GM19468 (cell line): ENCODE results near the gene MAGI2.

Experiments
- ATAC-seq: cut with Tn5 transposase; IDR thresholded peaks from one replicate; pipeline ENCODE4 v1.9.1; 2021; ENCODE audit warnings: mild to moderate bottlenecking, moderate library complexity, moderate number of reproducible peaks; ENCODE audit not compliant: unreplicated experiment; ENCODE audit errors: extremely low read depth

Gene MAGI2

DNA sequence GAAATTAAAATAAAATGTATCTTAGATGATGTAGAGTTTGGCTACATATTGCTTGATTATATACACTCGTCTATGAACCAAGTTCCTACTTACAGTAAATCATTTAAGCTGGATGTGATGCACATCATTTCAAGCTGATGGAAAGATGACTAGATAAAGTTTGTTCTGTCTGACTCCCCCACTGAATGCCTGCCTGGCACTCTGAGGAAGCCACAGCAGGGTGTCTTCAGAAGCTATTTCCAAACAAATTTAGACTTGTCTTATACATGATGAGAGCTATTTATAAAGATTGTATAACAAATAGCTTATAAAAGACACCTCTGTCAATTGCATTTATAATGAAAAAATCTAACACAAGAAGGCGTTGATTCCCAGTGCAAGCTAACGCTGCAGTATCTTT is 741.4 kb downstream of the MAGI2 start:
- ATAC-seq: no peak

DNA sequence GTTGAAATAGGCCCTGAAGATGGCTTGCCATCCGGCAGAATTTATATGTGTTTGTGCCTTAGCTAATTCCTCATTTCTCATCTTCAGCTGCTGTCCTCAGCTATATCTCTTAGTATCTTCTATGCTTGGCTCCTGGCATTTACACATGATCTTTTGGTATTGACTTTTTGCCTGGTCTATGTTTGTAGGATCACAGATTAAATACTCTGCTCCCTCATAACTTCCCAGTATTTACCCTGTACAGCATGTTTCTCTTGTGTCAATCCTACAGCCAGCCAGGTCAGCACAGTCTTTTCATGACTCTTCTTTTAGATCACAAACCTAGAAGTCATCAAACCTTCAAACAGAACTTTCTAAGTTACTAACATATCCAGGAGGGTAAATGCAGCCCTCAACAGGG is 743.8 kb downstream of the MAGI2 start:
- ATAC-seq: no peak

DNA sequence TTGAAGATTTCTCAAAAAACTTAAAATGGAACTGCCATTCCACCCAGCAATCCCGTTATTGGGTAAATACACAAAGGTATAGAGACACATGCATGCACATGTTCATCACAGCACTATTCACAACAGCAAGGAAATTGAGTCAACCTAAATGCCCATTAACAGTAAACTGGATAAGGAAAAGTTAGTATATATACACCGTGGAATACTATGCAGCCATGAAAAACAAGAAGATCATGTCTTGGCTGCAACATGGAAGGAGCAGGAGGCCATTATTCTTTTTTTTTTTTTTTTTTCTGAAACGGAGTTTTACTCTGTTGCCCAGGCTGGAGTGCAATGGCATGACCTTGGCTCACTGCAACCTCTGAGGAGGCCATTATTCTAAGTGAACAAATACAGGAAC is 749.0 kb downstream of the MAGI2 start:
- ATAC-seq: no peak

DNA sequence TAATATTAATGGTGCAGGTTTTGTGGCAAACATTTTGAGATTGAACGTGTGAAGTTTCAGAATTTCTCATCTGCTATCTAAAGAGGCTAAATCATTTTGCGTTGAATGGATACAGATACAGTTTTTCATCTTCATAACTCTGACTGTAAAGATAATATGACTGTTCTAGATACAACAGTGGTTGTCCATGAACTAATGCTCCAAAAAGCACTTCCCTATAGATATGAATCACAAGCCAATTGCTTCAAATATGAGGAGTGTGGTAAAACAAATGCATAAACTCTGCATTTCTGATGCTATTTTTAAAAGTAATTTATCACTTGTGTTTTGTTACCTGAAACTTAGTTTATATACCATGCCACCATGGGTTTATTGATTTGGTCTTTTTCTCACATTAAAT is 750.1 kb downstream of the MAGI2 start:
- ATAC-seq: no peak

DNA sequence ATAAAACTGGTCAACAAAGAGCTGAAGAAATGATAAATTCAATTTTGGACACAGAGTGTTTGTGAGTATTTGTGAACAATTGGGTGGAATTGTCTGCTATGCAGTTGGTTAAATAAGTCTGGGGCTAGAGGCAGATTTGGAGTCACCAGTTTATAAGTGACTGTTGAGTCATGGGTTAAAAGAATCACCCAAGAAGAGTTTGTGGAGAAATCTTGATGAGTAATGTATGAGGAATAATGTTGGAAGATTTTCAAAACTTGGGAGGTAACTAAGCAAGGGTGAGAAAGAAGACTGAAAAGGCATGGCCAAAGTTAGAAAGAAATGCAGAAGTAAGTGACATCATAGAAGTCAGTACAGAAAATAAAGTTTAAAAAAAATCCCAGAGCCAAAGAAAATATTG is 750.7 kb downstream of the MAGI2 start:
- no peak for ATAC-seq

DNA sequence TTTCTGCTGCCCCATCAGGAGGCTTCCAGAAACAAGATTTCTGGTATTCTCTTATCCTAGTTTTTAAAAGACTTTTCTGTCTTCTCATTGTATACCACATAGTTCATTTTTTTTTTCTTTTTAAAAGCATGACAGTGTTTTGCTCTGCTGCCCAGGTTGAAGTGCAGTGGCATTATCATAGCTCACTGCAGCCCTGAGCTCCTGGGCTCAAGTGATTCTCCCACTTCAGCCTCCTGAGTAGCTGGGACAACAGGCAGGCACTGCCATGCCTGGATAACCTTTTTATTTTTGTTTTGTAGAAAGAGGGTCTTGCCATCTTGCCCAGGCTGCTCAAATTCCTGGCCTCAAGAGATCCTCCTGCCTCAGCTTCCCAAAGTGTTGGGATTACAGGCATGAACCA is 757.6 kb downstream of the MAGI2 start:
- ATAC-seq: no peak

DNA sequence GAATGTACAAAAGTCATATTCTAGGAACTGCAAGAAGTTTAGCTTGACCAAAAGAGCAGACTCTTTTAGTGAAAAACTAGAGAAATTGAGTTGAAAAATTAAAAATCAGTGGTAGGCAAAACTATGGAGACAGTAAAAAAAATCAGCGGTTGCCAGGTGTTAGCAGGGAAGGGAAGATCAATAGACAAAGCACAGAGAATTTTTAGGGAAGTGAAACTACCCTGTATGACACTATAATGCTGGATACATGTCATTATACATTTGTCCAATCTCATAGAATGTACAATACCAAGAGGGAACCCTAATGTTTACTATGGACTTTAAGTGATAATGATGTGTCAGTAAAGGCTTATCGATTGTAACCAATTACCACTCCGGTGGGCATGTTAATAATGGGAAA is 761.9 kb downstream of the MAGI2 start:
- ATAC-seq: no peak

DNA sequence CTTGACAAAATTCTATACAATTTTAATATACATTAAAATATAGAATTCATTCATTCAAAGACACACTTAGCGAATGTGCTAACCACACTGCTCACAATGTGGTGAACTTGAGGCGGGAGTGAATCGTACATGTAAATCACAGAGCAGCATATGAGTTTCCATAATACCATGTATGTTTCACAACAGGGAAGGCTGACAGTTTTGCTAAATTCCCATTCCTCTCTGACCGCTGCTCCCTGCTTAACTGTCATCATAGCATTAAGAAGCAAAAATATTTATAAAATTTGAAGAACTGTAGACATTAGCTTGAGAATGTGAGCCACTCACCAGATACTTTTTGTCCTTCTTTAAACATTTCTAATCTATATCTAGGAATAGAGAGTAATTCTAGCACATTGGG is 763.3 kb downstream of the MAGI2 start:
- ATAC-seq: no peak

DNA sequence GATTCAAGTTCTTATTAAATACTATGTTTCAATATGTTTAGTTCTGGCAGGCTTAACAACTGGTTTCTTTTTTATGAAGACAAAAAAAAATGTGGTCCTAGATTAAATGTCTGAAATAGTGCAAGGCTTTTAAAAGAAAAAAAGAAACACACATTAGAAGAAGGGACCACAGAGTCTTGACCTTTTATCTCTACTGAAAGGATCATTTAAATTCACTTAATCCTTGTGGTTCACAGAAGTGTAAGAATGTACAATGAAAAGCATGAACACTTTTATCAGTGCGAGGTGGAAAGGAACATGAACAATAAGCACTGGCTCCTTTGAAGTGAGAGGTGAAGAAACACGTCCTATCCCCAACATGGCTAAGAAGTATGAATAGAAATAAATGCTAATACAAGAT is 765.1 kb downstream of the MAGI2 start:
- no peak for ATAC-seq

DNA sequence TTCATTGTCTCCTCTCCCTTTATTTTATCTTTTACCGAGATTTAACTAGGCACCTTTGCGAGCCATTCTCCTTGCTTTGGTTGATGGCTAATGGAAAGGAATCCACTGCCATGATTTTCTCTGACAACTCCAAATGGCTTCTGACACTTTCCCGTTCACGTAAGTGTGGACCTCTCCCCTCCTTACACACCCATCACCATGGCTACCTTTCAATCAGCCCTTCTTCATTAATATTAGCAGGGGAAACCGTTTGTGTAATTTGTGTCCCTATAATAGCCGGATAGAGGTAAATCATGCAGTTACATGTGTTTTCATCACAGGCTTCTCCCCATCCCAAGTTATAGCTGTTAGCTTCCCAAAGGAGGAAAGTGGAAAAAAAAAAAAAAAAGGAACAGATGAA is 767.3 kb downstream of the MAGI2 start:
- no peak for ATAC-seq

DNA sequence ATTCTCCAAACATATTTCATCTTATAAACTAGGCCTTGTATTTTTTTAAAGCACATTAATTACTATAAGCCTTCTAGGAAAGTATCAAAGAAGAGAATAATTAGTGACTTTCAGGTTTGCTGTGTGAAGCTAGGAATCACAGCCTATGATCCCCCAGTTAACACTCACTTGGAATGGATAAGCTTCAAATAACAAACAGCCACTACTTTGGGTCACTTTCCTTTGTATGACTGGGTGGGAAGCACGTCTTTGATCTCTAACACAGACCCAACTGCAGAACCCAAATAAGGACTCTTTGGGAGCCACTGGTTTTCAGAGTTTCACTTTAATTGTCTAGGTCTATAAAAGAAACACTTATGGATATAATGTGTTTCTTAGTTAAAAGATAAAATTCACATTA is 769.3 kb downstream of the MAGI2 start:
- ATAC-seq: no peak

DNA sequence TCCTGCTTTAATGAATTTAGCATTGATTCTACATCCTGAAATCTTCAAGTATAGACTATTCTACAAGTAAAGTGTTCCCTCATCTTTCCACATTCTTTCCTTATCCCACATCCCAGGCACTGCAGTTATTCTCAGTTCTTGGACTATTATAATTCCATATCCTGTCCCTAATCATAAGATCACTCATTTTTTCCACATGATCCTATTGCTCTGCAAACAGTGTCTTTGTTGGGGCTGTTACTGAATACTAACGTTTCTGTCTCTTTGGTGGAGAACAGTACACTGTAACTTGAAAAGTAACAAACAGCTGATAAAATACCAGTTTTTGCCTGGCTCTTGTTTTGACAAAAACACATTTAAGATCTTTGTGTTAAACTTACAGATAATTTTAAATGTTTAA is 769.9 kb downstream of the MAGI2 start:
- ATAC-seq: no peak

DNA sequence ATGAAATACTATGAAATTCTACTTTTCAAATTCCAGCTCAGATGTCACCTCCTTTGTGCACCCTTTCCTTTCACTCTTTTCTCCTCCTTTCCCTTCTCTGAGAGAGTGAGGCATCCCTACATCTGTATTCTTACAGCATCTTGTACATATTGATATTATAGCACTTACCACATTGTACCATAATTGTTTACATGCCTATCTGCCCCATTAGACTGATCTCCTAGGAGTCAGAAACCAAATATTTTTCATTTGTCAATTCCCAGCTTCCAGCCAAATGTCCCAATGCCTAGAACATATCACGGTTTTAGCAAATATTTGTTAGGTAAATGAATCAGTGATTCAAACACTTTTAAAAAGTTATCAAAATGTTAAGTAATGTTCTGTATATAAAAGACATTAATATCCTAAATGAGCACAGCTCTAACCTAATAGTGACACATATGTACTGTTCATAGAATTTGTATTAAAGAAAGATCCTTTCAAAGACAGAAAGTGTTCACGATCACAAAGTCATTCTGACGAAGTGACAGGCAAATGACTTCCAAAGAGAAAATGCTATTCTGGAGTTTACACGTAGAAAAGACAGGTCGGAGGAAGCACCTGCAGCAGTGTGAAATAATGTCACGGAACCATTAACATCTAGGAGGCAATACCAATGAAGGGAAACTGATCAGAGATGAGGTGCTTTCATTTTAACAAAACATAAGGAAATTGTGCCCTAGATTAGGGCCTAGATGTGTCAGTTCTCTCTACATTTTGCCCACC is 774.2 kb downstream of the MAGI2 start:
- no peak for ATAC-seq

DNA sequence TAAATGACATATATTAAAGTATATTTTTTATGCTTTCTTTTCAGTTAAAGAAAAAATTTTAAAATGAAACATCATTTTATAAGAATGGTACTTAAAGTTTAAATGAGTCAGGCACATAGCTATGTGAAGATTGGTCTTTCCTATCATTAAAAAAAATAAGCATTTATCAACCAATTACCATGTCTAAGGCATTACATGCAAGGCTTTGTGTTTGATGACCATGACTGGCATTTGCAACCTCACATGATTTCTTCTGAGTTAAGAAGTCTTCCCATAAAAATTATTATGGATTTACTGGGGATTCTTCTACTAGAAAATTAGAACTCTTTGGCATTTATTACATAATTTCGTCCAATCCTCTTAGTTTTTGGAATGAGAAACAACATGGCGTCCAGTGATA is 776.1 kb downstream of the MAGI2 start:
- ATAC-seq: no peak

DNA sequence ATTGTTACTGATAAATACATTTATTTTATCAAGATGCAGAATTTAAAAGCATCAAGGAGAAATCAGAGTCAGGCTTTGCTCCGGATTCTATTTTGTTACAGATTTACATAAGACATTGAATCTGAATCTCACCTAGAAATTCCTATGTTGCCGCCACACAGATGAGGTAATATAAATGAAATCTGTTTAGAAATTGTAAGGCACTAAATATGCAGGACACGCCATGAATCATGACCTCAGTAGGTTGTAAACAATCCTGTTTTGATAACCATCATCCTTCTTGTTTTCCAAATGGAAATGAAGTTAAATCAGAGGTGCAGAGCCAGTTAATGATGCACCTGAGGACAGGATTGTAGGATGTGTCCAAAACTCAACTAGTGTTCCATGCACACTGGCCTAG is 778.0 kb downstream of the MAGI2 start:
- ATAC-seq: no peak

DNA sequence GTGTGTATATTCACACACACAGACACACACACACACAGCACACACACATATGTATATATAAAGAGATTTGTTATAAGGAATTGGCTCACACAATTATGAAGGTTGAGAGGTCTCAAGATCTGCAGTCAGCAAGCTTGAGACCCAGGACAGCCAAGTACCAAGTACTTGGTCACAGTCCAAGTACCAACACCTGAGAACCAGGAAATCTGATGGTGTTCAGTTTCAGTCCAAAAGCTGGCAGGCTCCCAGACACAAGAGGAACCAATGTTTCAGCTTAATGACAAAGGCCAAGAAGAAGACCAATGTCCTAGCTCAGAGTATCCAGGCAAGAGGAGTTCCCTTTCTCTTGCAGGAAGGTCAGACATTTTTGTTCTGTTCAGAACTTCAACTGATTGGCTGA is 780.2 kb downstream of the MAGI2 start:
- no peak for ATAC-seq

DNA sequence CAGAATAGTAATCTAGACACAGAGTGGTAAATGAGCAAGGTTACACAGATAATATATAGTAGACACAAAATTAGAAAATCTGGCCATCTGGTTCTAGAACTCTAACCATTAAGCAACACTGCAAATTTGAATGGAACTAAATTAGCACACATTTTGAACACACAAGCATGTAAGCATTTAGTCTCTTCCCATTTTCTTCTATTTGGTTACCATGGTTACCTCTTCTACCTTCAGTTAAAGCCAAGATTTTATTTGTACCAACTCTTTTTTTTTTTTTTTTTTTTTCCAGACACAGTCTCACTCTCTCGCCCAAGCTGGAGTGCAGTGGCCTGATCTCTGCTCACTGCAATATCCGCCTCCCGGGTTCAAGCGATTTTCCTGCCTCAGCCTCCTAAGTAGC is 790.5 kb downstream of the MAGI2 start:
- ATAC-seq: no peak

DNA sequence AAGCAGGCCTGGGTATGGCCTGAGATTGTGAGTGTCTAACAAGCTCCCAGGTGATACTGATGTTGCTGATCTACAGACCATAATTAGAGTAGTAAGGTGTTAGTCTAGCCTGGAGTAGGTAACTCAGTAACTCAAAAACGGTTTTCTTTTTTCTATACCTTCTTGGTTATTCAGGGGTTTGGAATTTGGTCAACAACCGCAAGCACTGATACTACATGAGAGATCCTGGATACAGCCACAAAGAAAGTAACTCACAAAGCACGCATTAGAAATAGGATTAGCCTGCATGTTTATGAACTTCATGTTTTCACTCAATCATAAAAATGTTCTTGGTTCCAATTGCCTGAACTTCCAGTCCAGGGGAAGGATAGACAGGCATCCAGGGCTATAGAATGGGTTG is 803.5 kb downstream of the MAGI2 start:
- ATAC-seq: no peak

DNA sequence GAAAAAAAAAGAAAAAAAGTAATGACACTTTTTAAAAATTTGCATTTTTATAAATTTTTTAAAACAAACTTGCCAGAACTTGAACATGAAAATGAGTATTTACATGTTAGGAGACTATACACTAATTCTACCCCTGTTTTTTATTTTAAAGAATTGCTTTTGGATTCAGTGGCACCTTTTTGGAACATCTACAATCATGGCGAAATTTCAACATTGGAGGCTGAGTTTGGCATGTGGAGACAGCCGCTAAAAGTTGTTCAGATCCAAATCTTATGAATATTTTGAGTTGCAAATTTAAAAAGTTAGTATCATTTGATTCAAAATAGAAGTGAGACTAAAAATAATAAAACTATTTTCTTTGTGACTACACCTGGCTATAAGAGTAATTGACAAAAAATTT is 804.2 kb downstream of the MAGI2 start:
- no peak for ATAC-seq

DNA sequence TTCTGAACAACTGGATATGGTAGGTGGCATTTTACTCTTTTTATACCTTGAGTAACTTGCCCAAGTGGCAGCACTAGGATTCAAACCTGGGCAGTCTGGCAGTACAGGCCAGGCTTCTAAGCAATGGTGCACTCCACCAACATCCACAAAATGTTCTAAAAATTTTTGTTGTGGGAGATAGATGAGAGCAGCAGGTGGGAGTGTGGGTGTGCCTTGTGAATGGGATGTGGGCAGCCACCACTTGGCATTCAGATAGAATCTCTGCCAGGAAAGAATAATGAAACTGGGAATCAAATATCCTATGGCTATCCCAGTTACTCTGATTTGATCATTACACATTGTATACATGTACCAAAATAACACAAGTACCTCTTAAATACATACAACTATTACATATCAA is 810.7 kb downstream of the MAGI2 start:
- ATAC-seq: no peak

DNA sequence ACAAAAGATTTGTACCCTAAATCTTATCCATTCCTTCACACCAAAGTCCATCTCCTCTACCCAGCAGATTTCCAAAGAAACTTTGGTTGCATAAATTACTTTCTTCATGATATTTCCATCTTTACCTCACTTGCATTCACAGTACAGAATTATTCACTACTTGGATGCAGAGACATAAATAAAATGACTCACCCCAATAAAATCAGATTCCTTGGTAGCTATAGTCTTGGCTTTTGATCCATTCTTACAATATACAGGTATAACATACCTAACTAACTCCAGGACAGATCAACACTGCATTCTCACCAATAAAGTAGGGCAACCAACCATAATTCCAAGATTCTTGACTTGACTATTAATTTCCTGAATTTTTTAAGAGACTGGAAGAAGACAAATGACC is 815.1 kb downstream of the MAGI2 start:
- no peak for ATAC-seq

DNA sequence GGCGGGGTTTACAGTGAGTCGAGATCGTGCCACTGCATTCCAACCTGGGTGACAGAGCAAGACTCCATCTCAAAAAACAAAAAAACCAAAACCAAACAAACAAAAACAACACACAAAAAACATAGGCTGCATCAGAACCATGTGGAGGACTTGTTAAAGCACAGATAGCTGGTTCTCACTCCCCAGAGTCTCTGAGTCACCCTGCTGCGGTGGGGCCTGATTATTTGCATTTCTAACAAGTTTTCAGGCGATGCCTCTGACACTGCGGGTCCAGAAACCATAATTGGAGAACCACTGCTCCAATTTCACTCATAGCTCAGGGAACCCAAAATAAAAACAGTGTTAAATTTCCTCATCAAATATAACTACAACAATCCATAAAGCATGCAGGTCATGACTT is 816.7 kb downstream of the MAGI2 start:
- no peak for ATAC-seq
